RPMI8226 (cell line): ENCODE results near the gene GH1.
A peak's percentile ranks its signal among the peaks of the same experiment; 100 is the strongest.
"Not testable (repeated sequence)": the region's sequence is repeated elsewhere in the genome, so short reads cannot be mapped to it uniquely, and the experiment has no call there.

ENCODE experiments used
- DNase-seq: peaks from one replicate; pipeline ENCODE4 v3.0.0-alpha.2; 2015

The GH1 gene

GRCh38 chr17:63918789-63919305 lies at the start of gene GH1:
GH1 (minus strand) TSS chr17:63918839; CDS start chr17:63918776, 63 bp downstream.
- DNase-seq, result not testable (repeated sequence)

GRCh38 chr17:63967953-63968352 lies 49.3 kb upstream of the GH1 start:
- no peak for DNase-seq

- DNase-seq, result no peak
Measured at GRCh38 chr17:63966646-63967264, 48.1 kb upstream of the GH1 start.

GRCh38 chr17:63963123-63963522 lies 44.5 kb upstream of the GH1 start:
- no peak for DNase-seq

GRCh38 chr17:63962298-63962744 lies 43.7 kb upstream of the GH1 start:
- DNase-seq, result no peak

- no peak for DNase-seq
Measured at GRCh38 chr17:63961355-63962212, 42.9 kb upstream of the GH1 start.

GRCh38 chr17:63960430-63960829 lies 41.8 kb upstream of the GH1 start:
- no peak for DNase-seq

- no peak for DNase-seq
Measured at GRCh38 chr17:63960006-63960405, 41.4 kb upstream of the GH1 start.

GRCh38 chr17:63956296-63956920 lies 37.8 kb upstream of the GH1 start:
- no peak for DNase-seq

GRCh38 chr17:63955791-63956190 lies 37.2 kb upstream of the GH1 start:
- no peak for DNase-seq

- peak; percentile 21 for DNase-seq
Measured at GRCh38 chr17:63955232-63955631, 36.6 kb upstream of the GH1 start.

- peak; percentile 99 for DNase-seq
Measured at GRCh38 chr17:63954402-63955063, 35.9 kb upstream of the GH1 start.

GRCh38 chr17:63950940-63951907 lies 32.6 kb upstream of the GH1 start:
- peak; percentile 84 for DNase-seq

- DNase-seq, result no peak
Measured at GRCh38 chr17:63949576-63950250, 31.1 kb upstream of the GH1 start.

- DNase-seq, result no peak
Measured at GRCh38 chr17:63948521-63948920, 29.9 kb upstream of the GH1 start.

- DNase-seq, result no peak
Measured at GRCh38 chr17:63947711-63948330, 29.2 kb upstream of the GH1 start.

GRCh38 chr17:63946440-63947363 lies 28.1 kb upstream of the GH1 start:
- peak; percentile 76 for DNase-seq

- no peak for DNase-seq
Measured at GRCh38 chr17:63945784-63946439, 27.3 kb upstream of the GH1 start.
